Astrocyte of the cerebellum (primary cell): ENCODE data around the gene ROMO1.
"Not testable (repeated sequence)": the region's sequence is repeated elsewhere in the genome, so short reads cannot be mapped to it uniquely, and the experiment has no call there.

Experiments used
- DNase-seq: peaks from one replicate; pipeline ENCODE4 v3.0.0-alpha.2; 2011; ENCODE audit warnings: low read depth
- H3K4me3 ChIP-seq: 2 replicates; pipeline ENCODE4 v1.5.1; 2011; ENCODE audit warnings: mild to moderate bottlenecking, low read depth, low read length, moderate library complexity
- CTCF ChIP-seq: IDR thresholded peaks from 2 replicates; pipeline ENCODE4 v1.5.1; 2012; ENCODE audit warnings: low read length, low read depth, moderate library complexity, mild to moderate bottlenecking; ENCODE audit errors: missing control alignments
- in situ Hi-C: cut with HindIII; loops from 2 replicates; pipeline ENCODE4 v1.10.0; 2017; ENCODE audit warnings: low sequenced_read_pairs

The ROMO1 gene

GRCh38 chr20:35702824-35703695, 3.9 kb downstream of the ROMO1 start:
- no peak overlapping the region for H3K4me3 ChIP-seq
- no peak for TF ChIP-seq CTCF
- no peak for DNase-seq
- in situ Hi-C loops: no loop called here

- no peak overlapping the region for H3K4me3 ChIP-seq
- no peak for DNase-seq
- no peak for TF ChIP-seq CTCF
- in situ Hi-C loops: no loop called here
These were observed 5.5 kb downstream of the ROMO1 start for GRCh38 chr20:35704514-35705261.

DNA sequence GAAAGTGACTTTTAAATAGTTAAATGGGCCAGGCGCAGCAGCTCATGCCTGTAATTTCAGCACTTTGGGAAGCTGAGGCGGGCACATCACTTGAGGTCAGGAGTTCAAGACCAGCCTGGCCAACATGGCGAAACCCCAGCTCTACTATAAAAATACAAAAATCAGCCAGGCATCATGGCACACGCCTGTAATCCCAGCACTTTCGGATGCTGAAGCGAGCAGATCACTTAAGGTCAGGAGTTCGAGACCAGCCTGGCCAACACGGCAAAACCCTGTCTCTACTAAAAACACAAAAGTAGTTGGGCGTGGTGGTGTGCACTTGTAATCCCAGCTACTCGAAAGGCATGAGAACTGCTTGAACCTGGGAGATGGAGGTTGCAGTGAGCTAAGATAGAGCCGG, 6.7 kb downstream of the ROMO1 start:
- H3K4me3 ChIP-seq, in situ Hi-C loops, DNase-seq: not testable (repeated sequence)

GRCh38 chr20:35706591-35707529, 7.7 kb downstream of the ROMO1 start:
- DNase-seq, H3K4me3 ChIP-seq, in situ Hi-C loops: not testable (repeated sequence)

DNA sequence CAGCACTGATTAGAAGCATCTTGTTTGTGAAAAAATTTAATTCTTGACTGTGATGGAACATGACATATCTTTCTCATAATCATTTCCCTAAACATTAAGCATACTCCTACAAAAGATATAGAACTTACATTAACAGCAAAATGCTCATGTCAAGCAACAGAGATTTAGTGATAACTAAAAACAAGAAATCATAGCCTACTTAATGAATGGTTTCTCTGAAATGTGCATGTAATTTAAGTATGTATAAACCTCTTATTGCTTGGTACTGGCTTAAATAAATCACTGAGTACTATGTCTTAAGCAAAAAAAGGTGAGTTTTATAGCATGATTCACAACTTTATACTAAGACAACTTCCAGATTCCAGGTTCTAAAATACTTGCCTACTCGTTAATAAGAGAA, 9.3 kb downstream of the ROMO1 start:
- DNase-seq: no peak
- in situ Hi-C loops: no loop called here
- no peak overlapping the region for H3K4me3 ChIP-seq
- no peak for TF ChIP-seq CTCF

DNA sequence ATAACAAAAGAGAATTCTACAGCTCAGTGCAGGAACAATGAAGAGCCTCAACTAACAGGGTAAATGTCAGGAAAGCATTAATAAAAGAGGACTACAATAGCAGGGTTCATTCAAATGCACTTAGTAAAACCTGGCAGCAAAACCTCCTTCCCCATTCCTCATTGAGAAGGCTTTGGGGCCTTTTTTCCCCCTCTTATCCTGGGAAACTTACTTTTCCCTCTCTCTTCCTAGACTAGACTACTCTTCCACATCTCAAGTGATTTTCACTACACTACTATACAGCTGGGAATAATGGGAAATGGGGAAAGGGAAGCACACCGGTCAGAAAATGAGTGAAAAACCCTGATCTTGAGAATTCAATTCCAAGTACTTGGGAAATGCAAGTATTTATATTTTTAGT, 10.1 kb downstream of the ROMO1 start:
- DNase-seq: no peak
- in situ Hi-C loops: no loop called here
- no peak overlapping the region for H3K4me3 ChIP-seq
- no peak for TF ChIP-seq CTCF

DNA sequence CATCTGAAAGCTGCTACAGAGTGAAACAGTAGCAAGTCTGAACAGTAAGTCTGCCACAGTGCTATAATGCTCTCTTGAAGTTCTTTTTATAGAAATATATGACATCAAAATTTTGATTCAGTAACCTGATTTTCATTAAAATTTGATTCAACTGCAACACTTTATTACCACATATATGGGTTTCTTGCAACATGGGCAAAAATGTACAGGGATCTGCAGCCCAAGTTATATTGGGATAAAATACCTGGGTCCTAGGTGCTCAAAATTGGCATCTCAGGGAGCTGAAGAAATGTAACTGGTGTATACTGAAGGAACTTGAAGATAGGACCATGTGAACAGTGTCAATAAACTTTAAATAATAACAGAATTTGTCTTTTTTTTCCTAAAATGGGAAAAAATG, 10.8 kb downstream of the ROMO1 start:
- no peak overlapping the region for H3K4me3 ChIP-seq
- no peak for TF ChIP-seq CTCF
- in situ Hi-C loops: no loop called here
- no peak for DNase-seq
